ENCODE results near the gene LEKR1. TPM values are rescaled to one million over a fixed set of nuclear protein-coding genes. Genes with fewer than 3 reads are reported as not detected.
A peak's percentile ranks its signal among the peaks of the same experiment; 100 is the strongest.

Gene LEKR1
- total and polyA plus RNA-seq, 9 of the 15 experiments (the other 6 are each of a cell fraction or from before 2014, with no cell fraction given): 0.76 to 1.8 (median 1.2) TPM

DNA sequence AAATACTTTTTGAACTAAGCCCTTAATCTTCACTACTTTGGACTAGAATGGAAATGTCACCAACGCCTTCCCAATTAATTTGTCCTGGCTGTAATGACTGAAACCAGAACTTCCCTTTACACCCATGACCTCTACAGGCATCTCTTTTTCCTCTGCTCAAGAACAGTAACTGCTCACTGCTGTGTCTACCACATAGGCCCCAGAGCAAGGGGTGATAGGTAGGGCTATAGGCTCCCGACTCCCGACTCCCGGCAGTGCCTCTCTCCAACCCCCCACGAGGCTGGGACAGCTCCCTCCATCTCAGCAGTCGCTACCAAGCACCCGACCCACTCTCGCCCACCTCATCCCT, 384 bp upstream of the LEKR1 start:
- FAIRE-seq (no peak), DNase-seq (ENCODE audit: extremely low read depth in 1 of 4, low spot score in 3 of 4) (no peak), ATAC-seq (peak; percentile 82)
- peak overlapping the region; percentile 52 for H3K4me3 ChIP-seq
- H3K27me3 ChIP-seq (ENCODE audit: control insufficient read depth in 2 of 2, insufficient read depth in 2 of 2, low read length in 2 of 2): no peaks in the 10 kb centered on the region
- H2AFZ ChIP-seq (ENCODE audit: low read depth, low read length): peak overlapping the region; percentile 87
- H3K4me1 ChIP-seq (replicated peaks in 1 of 2; ENCODE audit: control insufficient read depth in 2 of 2, insufficient read depth in 2 of 2, low read length in 2 of 2): peaks cover 13 to 18% of the 10 kb centered on the region in 2 experiments; a peak in 4 of 5 replicates
- H3K36me3 ChIP-seq (ENCODE audit: control insufficient read depth, insufficient read depth, low read length): no peaks in the 10 kb centered on the region; the same call in 2 of the 3 replicates
- H3K27ac ChIP-seq (ENCODE audit: extremely low read depth, low read depth, low read length): peak overlapping the region; percentile 97
- ChIA-PET CTCF (ENCODE audit: low intra/inter-chr PET ratio) (no interaction called here), POLR2A (interaction anchor here (0.5 to 1.4 kb wide), 3 partner anchors 11 to 15 kb away, joined by 3 to 5 read pairs (median 5); no protein-coding TSS in a partner anchor)
- peak overlapping the region; percentile 99 for H3K4me2 ChIP-seq (ENCODE audit: insufficient read depth, low read length)
- H3K9ac ChIP-seq (ENCODE audit: insufficient read depth in 1 of 2, low read depth in 2 of 2, low read length in 2 of 2): peak overlapping the region; percentile 95 to 96
- intact Hi-C loops (cut with micrococcal nuclease) (loop anchor here (2.0 to 10.0 kb wide), 5 partner anchors 63 to 311 kb away; no protein-coding TSS in a partner anchor), in situ Hi-C loops (cut with MboI) (loop anchor here (5.0 kb wide), 1 partner anchor 312 kb away; no protein-coding TSS in a partner anchor)
- H3K9me3 ChIP-seq (replicated peaks; ENCODE audit: control insufficient read depth, insufficient read depth, low read depth, low read length): no peaks in the 10 kb centered on the region
- WGBS (ENCODE audit: insufficient coverage, low coverage, missing lambda C conversion rate): under 1% methylated on average over 8 of the region's 8 CpGs
- H3K9me1 ChIP-seq (ENCODE audit: control insufficient read depth, insufficient read depth, low read length): no peaks in the 10 kb centered on the region
- H3K79me2 ChIP-seq (ENCODE audit: control insufficient read depth, insufficient read depth, low read length): peaks cover 17% of the 10 kb centered on the region; the same call in 2 of the 3 replicates
- H4K20me1 ChIP-seq (replicated peaks; ENCODE audit: control insufficient read depth, insufficient read depth, low read length): no peaks in the 10 kb centered on the region
- BruUV-seq (replicated peaks): TSS peak; percentile 89
- TF ChIP-seq, protein P1, sequence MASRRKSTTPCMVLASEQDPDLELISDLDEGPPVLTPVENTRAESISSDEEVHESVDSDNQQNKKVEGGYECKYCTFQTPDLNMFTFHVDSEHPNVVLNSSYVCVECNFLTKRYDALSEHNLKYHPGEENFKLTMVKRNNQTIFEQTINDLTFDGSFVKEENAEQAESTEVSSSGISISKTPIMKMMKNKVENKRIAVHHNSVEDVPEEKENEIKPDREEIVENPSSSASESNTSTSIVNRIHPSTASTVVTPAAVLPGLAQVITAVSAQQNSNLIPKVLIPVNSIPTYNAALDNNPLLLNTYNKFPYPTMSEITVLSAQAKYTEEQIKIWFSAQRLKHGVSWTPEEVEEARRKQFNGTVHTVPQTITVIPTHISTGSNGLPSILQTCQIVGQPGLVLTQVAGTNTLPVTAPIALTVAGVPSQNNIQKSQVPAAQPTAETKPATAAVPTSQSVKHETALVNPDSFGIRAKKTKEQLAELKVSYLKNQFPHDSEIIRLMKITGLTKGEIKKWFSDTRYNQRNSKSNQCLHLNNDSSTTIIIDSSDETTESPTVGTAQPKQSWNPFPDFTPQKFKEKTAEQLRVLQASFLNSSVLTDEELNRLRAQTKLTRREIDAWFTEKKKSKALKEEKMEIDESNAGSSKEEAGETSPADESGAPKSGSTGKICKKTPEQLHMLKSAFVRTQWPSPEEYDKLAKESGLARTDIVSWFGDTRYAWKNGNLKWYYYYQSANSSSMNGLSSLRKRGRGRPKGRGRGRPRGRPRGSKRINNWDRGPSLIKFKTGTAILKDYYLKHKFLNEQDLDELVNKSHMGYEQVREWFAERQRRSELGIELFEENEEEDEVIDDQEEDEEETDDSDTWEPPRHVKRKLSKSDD (conservative IDR thresholded peaks at IDR 0.05; ENCODE audit: low read length): no peak
- TF ChIP-seq OTX1 (CRISPR knock-in tag; IDR thresholded peaks at IDR 0.05) (peak; percentile 43; the same call in 1 of the 2 replicates), SFPQ (IDR thresholded peaks at IDR 0.05; ENCODE audit: low read depth, low read length) (no peak), TAF9B (IDR thresholded peaks at IDR 0.05; ENCODE audit: partially characterized antibody) (peak; percentile 61), POLR2H (tag; IDR thresholded peaks at IDR 0.05; ENCODE audit: low read depth) (peak; percentile 62; the same call in 1 of the 2 replicates), RHOXF2B (CRISPR knock-in tag; conservative IDR thresholded peaks at IDR 0.05) (no peak), ZBTB9 (CRISPR knock-in tag; IDR thresholded peaks at IDR 0.05) (peak; percentile 23; the same call in 1 of the 2 replicates), XRCC5 (IDR thresholded peaks at IDR 0.05; ENCODE audit: low read depth, low read length) (0 out of 2 replicates have a peak, but pooled peaks have one; percentile 19), MAZ (CRISPR knock-in tag; conservative IDR thresholded peaks at IDR 0.05 in 1 of 2, IDR thresholded peaks at IDR 0.05 in 1 of 2) (no peak; a peak in 2 of 4 replicates), HDGF (IDR thresholded peaks at IDR 0.05) (peak; percentile 66; the same call in 1 of the 2 replicates)
- TF ChIP-seq, protein P2, sequence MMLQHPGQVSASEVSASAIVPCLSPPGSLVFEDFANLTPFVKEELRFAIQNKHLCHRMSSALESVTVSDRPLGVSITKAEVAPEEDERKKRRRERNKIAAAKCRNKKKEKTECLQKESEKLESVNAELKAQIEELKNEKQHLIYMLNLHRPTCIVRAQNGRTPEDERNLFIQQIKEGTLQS (IDR thresholded peaks at IDR 0.05): 0 out of 2 replicates have a peak, but pooled peaks have one; percentile 6
- TF ChIP-seq, protein P2 (CRISPR knock-in tag; conservative IDR thresholded peaks at IDR 0.05): no peak
- TF ChIP-seq, protein P3, sequence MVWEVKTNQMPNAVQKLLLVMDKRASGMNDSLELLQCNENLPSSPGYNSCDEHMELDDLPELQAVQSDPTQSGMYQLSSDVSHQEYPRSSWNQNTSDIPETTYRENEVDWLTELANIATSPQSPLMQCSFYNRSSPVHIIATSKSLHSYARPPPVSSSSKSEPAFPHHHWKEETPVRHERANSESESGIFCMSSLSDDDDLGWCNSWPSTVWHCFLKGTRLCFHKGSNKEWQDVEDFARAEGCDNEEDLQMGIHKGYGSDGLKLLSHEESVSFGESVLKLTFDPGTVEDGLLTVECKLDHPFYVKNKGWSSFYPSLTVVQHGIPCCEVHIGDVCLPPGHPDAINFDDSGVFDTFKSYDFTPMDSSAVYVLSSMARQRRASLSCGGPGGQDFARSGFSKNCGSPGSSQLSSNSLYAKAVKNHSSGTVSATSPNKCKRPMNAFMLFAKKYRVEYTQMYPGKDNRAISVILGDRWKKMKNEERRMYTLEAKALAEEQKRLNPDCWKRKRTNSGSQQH (CRISPR knock-in tag; IDR thresholded peaks at IDR 0.05): peak; percentile 59; the same call in 1 of the 2 replicates

Data from K562 (cell line).